ENCODE data around the gene TTC31. TPM values are rescaled to one million over a fixed set of nuclear protein-coding genes. Genes with fewer than 3 reads are reported as not detected.

The TTC31 gene
- total RNA-seq, 1 donor from 2014 or later: 27.5 TPM

DNA sequence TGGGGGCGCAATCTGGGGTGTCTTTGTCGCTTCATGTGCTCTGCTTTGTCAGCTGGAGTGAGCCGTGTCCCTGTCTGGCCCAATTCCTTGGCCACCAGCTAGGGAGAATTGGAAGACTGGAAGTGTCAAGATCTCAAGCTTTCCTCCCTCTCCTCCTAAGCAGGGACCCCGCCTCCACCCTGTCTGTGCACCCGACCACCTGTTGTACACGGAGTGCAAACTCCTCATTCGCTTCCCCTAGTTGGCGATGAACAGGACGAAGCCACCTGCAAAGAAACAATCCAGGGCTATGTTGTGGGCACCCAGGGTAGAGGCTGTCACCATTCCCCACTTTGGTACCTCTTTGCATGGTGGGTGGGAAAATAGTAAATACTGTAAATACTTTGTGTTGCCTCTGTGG is 44.9 kb downstream of the TTC31 start:
- H3K4me3 Mint-ChIP-seq: peak overlapping the region; percentile 98
- H3K4me1 Mint-ChIP-seq (ENCODE audit: unreplicated experiment): peaks cover 29% of the 10 kb centered on the region
- DNase-seq (ENCODE audit: extremely low spot score, unreplicated experiment): no peak
- no peaks in the 10 kb centered on the region for H3K9me3 Mint-ChIP-seq
- peaks cover 17% of the 10 kb centered on the region for H3K36me3 Mint-ChIP-seq
- TF ChIP-seq, protein P1, sequence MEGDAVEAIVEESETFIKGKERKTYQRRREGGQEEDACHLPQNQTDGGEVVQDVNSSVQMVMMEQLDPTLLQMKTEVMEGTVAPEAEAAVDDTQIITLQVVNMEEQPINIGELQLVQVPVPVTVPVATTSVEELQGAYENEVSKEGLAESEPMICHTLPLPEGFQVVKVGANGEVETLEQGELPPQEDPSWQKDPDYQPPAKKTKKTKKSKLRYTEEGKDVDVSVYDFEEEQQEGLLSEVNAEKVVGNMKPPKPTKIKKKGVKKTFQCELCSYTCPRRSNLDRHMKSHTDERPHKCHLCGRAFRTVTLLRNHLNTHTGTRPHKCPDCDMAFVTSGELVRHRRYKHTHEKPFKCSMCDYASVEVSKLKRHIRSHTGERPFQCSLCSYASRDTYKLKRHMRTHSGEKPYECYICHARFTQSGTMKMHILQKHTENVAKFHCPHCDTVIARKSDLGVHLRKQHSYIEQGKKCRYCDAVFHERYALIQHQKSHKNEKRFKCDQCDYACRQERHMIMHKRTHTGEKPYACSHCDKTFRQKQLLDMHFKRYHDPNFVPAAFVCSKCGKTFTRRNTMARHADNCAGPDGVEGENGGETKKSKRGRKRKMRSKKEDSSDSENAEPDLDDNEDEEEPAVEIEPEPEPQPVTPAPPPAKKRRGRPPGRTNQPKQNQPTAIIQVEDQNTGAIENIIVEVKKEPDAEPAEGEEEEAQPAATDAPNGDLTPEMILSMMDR (conservative IDR thresholded peaks at IDR 0.05): no peak
- peak overlapping the region; percentile 55 for H3K27ac Mint-ChIP-seq
- peaks cover 10% of the 10 kb centered on the region for H3K27me3 Mint-ChIP-seq

DNA sequence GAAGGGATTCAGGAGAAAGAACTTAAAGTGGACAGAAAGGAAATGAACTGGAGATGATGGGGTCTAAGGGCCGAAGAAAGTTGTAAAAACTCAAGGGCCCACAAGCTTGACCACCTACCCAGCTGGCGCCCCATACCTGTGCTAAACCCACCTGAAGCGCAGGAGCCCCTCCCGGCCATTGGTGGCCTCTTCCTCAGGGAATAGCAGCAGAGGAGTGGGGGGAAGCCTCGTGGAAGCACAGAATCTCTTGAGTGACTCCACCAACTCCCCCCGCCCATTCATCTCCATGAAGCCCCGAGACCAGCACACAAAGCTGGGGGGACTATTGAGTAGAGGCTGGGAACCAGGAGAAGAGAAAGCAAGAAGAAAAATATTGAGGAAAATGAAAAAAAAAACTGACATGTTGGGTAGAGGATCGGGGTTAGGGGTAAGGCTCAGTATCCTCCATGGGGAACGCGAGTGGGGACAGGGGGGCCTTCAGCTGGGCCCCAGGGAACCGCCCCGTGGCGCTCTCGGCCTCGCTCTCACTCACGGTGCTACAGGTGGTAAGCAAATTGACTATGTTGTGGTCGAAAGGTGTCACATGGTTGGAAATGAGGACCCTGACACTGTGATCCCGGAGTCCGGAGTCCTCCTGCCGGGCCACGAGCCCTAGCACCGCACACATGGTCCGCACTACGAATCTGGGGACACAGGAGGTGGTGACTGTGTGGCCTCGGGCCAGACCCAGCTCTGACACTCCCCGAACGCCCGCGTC is 45.9 kb downstream of the TTC31 start:
- Mint-ChIP-seq H3K36me3 (peaks cover 17% of the 10 kb centered on the region), H3K9me3 (no peaks in the 10 kb centered on the region), H3K4me3 (peak overlapping the region; percentile 98), H3K4me1 (ENCODE audit: unreplicated experiment) (peaks cover 29% of the 10 kb centered on the region), H3K27ac (peak overlapping the region; percentile 89), H3K27me3 (peaks cover 2% of the 10 kb centered on the region)
- TF ChIP-seq, protein P1 (conservative IDR thresholded peaks at IDR 0.05): no peak
- DNase-seq (ENCODE audit: extremely low spot score, unreplicated experiment): no peak

DNA sequence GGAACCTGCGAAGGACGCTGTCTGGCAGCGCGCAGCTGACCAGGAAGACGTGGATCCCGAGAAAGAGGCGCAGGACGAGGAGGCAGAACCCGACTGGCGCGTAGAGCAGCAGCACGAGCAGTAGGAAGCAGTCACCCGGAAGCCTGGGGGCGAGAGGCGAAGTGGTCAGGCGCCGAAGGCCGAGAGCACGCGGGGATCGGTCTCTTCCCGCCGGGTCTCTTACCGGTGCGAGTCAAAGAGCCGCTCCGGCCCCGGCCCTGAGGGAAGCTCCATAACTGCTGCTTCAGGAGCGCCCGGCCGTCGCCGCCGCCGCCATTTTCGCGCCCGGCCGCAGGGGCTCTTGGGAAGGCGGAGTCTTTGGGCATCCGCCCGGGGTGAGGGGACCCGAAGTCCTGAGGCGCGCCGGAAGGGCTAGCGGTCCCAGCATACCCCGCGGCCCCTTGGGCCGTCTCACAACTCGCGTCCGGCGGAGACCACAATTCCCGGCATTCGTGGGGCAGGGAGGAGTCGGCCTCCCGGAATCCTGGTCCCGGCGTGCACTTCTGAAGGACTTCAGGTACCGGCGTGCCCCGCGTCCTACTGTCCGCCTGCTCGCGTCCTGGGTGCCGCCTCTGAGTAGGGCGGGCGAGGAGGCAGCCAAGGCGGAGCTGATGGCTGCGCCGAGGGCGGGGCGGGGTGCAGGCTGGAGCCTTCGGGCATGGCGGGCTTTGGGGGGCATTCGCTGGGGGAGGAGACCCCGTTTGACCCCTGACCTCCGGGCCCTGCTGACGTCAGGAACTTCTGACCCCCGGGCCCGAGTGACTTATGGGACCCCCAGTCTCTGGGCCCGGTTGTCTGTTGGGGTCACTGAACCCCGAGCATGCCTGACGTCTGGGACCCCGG is 46.7 kb downstream of the TTC31 start, which contains the start of the genes AUP1 and HTRA2:
Gene AUP1 (minus strand): TSS at position 350 of the 882 bp plus-strand sequence. CDS start 77 bp downstream, at position 273.
Gene HTRA2 (plus strand): TSS at position 577 of the 882 bp plus-strand sequence. CDS start 74 bp downstream, at position 651.
- Mint-ChIP-seq H3K4me1 (ENCODE audit: unreplicated experiment) (peaks cover 29% of the 10 kb centered on the region), H3K27me3 (no peaks in the 10 kb centered on the region), H3K4me3 (peak within 1 kb of the TSS; percentile 98), H3K9me3 (no peaks in the 10 kb centered on the region), H3K36me3 (peaks cover 17% of the 10 kb centered on the region), H3K27ac (peak within 1 kb of the TSS; percentile 89)
- DNase-seq (ENCODE audit: extremely low spot score, unreplicated experiment): peak; percentile 98
- TF ChIP-seq, protein P1 (conservative IDR thresholded peaks at IDR 0.05): no peak

DNA sequence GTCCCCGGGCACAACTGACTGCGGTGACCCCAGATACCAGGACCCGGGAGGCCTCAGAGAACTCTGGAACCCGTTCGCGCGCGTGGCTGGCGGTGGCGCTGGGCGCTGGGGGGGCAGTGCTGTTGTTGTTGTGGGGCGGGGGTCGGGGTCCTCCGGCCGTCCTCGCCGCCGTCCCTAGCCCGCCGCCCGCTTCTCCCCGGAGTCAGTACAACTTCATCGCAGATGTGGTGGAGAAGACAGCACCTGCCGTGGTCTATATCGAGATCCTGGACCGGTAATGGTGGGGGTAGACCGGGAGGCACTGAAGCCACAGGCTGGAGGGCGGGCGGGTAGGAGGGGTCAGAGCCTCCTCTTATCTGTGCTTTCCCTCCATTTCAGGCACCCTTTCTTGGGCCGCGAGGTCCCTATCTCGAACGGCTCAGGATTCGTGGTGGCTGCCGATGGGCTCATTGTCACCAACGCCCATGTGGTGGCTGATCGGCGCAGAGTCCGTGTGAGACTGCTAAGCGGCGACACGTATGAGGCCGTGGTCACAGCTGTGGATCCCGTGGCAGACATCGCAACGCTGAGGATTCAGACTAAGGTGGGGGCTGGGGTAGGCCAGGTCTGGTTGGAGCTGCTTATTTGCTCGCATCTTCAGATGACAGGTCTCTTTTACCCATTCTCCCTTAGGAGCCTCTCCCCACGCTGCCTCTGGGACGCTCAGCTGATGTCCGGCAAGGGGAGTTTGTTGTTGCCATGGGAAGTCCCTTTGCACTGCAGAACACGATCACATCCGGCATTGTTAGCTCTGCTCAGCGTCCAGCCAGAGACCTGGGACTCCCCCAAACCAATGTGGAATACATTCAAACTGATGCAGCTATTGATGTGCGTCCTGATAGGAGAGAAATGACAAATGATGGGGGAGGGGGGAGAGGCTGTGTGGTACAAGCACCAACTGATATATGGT is 47.6 kb downstream of the TTC31 start:
- Mint-ChIP-seq H3K27ac (peak overlapping the region; percentile 70), H3K36me3 (peaks cover 17% of the 10 kb centered on the region), H3K4me1 (ENCODE audit: unreplicated experiment) (peaks cover 29% of the 10 kb centered on the region), H3K9me3 (no peaks in the 10 kb centered on the region), H3K4me3 (peak overlapping the region; percentile 98), H3K27me3 (no peaks in the 10 kb centered on the region)
- TF ChIP-seq, protein P1 (conservative IDR thresholded peaks at IDR 0.05): no peak
- no peak for DNase-seq (ENCODE audit: extremely low spot score, unreplicated experiment)

DNA sequence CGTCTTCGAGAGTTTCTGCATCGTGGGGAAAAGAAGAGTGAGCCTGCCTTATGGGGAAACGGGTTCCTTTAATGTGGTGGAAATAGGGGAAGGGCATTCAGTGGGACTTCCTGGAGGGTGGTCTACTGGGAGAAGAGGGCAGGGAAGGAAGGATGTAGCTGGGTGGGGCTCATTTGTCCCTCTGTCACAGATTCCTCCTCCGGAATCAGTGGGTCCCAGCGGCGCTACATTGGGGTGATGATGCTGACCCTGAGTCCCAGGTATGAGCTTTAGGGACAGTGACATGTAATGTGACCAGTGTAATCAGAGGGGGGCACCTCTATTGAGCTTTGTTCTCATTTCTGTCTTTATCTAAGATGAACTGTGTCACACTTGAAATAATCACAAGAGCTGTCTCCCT is 48.8 kb downstream of the TTC31 start:
- DNase-seq (ENCODE audit: extremely low spot score, unreplicated experiment): no peak
- Mint-ChIP-seq H3K27me3 (no peaks in the 10 kb centered on the region), H3K4me1 (ENCODE audit: unreplicated experiment) (peaks cover 22% of the 10 kb centered on the region), H3K27ac (no peak overlapping the region), H3K36me3 (peaks cover 8% of the 10 kb centered on the region), H3K9me3 (no peaks in the 10 kb centered on the region), H3K4me3 (peak overlapping the region; percentile 98)
- TF ChIP-seq, protein P1 (conservative IDR thresholded peaks at IDR 0.05): no peak
